HG03064 (cell line): ENCODE results near the gene PLCZ1.

Source experiments
- ATAC-seq: cut with Tn5 transposase; IDR thresholded peaks from one replicate; pipeline ENCODE4 v1.9.1; 2021; ENCODE audit warnings: low read depth; ENCODE audit not compliant: unreplicated experiment

Gene PLCZ1

DNA sequence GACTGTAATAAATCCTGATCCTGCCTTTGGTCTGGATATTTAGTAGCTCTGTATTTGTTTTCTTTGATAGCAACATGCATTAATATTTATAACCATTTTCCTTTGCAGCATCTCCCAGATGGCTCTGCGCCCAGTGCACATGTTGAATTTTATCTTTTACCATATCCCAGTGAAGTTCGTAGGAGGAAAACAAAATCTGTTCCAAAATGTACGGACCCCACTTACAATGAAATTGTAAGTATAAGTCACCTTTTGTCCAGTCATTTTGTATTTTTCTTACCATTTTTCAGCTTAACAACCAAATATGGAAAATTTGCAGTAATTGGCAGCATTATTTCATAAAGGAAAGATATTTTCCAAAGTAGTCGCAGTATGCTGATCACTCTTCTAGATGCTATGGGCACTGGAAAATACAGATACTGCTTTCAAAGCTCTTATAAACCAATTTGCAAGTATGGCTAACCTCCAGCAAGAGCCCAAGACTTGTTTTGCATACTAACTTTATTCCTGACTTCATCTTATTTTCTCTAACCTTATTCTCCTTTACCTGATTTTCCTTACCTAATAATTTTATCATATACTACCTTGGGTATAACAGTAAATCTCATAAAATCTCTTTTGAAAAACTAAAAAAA, 97.4 kb downstream of the PLCZ1 start:
- no peak for ATAC-seq

DNA sequence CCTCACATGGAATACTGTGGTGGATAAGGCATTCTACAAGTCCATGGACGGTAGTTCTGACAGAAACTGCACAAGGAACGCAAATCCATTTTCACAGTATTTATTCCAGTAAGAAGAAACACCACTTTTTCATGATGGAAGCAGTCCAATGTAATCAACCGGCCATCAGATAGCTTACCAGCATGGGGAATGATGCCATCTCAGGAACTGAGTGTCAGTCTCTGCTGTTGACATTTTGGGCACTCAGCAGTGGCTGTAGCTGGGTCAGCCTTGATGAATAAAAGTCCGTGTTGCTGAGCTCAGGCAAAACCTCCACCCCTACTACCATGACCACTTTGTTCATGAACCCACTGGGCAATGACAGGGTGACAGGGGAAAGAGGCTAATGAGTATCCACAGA, 103.4 kb downstream of the PLCZ1 start:
- ATAC-seq, result no peak
